ENCODE data around the gene PDXK.

DNA sequence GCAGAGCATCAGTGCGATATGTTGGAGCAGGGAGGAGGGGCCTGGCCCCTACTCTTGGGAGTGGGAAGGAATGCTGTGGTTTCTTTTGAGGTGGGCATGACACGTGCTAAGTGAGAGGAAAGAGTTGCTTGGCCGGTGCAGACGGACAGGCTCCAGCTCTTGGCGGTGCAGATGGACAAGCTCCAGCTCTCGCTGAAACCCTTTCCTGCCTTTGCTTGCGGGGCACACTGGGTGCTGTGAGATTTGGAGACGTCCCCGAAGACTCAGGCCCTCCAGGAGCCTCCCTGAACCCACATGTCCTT, 15.9 kb downstream of the PDXK start:
- TF ChIP-seq EZH2 (IDR thresholded peaks at IDR 0.05; ENCODE audit: low read length) (no peak), CTCF (optimal IDR thresholded peaks at IDR 0.05 in 1 of 3, IDR thresholded peaks at IDR 0.05 in 1 of 3, conservative IDR thresholded peaks at IDR 0.05 in 1 of 3; ENCODE audit: extremely low read depth in 1 of 3, insufficient read depth in 2 of 3, low read length in 3 of 3) (no peak)
